Measurements from ENCODE around the gene KCNMB2. TPM values are rescaled to one million over a fixed set of nuclear protein-coding genes. Genes with fewer than 3 reads are reported as not detected.

Gene KCNMB2
- total RNA-seq, 1 experiment from 2014 or later: not detected

GRCh38 chr3:178761461-178761860, 225.2 kb downstream of the KCNMB2 start:
- POLR2A ChIA-PET: no interaction called here
- Mint-ChIP-seq H3K4me1 (no peaks in the 10 kb centered on the region), H3K27me3 (ENCODE audit: low read depth) (no peaks in the 10 kb centered on the region), H3K27ac (peak overlapping the region; percentile 12; the same call in 1 of the 2 replicates), H3K36me3 (no peaks in the 10 kb centered on the region), H3K9me3 (no peaks in the 10 kb centered on the region), H3K4me3 (no peak overlapping the region)
- CTCF ChIA-PET: no interaction called here
- no peak for ATAC-seq
- DNase-seq (ENCODE audit: low spot score): no peak
- TF ChIP-seq ZNF263 (CRISPR knock-in tag; IDR thresholded peaks at IDR 0.05; ENCODE audit: low read depth): no peak
- TF ChIP-seq ZNF232 (CRISPR knock-in tag; IDR thresholded peaks at IDR 0.05): no peak
- TF ChIP-seq EMX1 (CRISPR knock-in tag; IDR thresholded peaks at IDR 0.05): no peak
- TF ChIP-seq GRHL2 (CRISPR knock-in tag; IDR thresholded peaks at IDR 0.05; ENCODE audit: insufficient replicate concordance, severe bottlenecking): no peak
- no peak for TF ChIP-seq ATF2 (CRISPR knock-in tag; IDR thresholded peaks at IDR 0.05; ENCODE audit: borderline replicate concordance, low read depth)
- TF ChIP-seq SMAD3 (CRISPR knock-in tag; IDR thresholded peaks at IDR 0.05; ENCODE audit: borderline replicate concordance): no peak
- TF ChIP-seq NR1H2 (CRISPR knock-in tag; IDR thresholded peaks at IDR 0.05): no peak
- no peak for TF ChIP-seq E2F4 (CRISPR knock-in tag; IDR thresholded peaks at IDR 0.05; ENCODE audit: borderline replicate concordance, low read depth)
- no peak for TF ChIP-seq ZSCAN18 (CRISPR knock-in tag; IDR thresholded peaks at IDR 0.05)

- ChIA-PET POLR2A (no interaction called here), CTCF (no interaction called here)
- Mint-ChIP-seq H3K9me3 (no peaks in the 10 kb centered on the region), H3K36me3 (no peaks in the 10 kb centered on the region), H3K4me1 (no peaks in the 10 kb centered on the region), H3K4me3 (no peak overlapping the region), H3K27me3 (ENCODE audit: low read depth) (no peaks in the 10 kb centered on the region), H3K27ac (no peak overlapping the region)
- DNase-seq (ENCODE audit: low spot score) (no peak), ATAC-seq (no peak)
- TF ChIP-seq ZNF425 (CRISPR knock-in tag; conservative IDR thresholded peaks at IDR 0.05): no peak
- TF ChIP-seq ZNF281 (CRISPR knock-in tag; IDR thresholded peaks at IDR 0.05): no peak
- TF ChIP-seq NFE2L1 (CRISPR knock-in tag; IDR thresholded peaks at IDR 0.05): no peak
- TF ChIP-seq ZNF423 (CRISPR knock-in tag; IDR thresholded peaks at IDR 0.05): no peak
Measured at GRCh38 chr3:178762385-178762784, 226.1 kb downstream of the KCNMB2 start.

GRCh38 chr3:178765472-178765871, 229.2 kb downstream of the KCNMB2 start:
- DNase-seq (ENCODE audit: low spot score): no peak
- Mint-ChIP-seq H3K36me3 (no peaks in the 10 kb centered on the region), H3K27ac (no peak overlapping the region), H3K9me3 (no peaks in the 10 kb centered on the region), H3K27me3 (ENCODE audit: low read depth) (no peaks in the 10 kb centered on the region), H3K4me3 (no peak overlapping the region), H3K4me1 (peaks cover 16% of the 10 kb centered on the region)
- ChIA-PET POLR2A (no interaction called here), CTCF (no interaction called here)
- ATAC-seq: no peak
- TF ChIP-seq E2F5 (CRISPR knock-in tag; IDR thresholded peaks at IDR 0.05): no peak
- no peak for TF ChIP-seq NR3C1 (CRISPR knock-in tag; conservative IDR thresholded peaks at IDR 0.05; ENCODE audit: low read depth)
- no peak for TF ChIP-seq TEAD4 (CRISPR knock-in tag; IDR thresholded peaks at IDR 0.05)
- TF ChIP-seq MLX (CRISPR knock-in tag; IDR thresholded peaks at IDR 0.05): no peak
